ENCODE data around the gene PTPRC. TPM values are rescaled to one million over a fixed set of nuclear protein-coding genes. Genes with fewer than 3 reads are reported as not detected.

Gene PTPRC
- total RNA-seq, 2 experiments from 2014 or later = 177 to 241 TPM

DNA sequence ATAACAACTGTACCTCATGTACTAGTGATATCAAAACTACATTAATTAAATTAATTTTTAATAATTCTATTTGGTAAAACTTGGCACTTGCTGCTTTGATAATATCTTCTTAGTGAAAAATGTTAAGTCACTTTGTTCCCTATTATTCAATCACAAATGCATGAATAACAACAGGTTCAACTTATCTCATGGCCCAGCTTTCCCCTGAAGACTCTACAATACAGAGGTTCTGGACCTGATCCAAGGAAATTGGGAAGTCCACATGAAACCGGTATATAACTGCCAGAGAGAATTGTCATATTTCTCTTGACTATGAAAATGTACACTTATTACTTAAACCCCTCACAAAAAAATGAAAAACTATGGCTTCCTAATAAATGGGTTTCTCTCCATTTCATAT, 33.9 kb upstream of the PTPRC start:
- ChIA-PET POLR2A (interaction anchor here (0.5 to 7.9 kb wide), 7 partner anchors 11 to 146 kb away, joined by 3 to 206 read pairs (median 5); no protein-coding TSS in a partner anchor), CTCF (ENCODE audit: unreplicated experiment) (no interaction called here)
- DNase-seq (ENCODE audit: low spot score) = no peak
- Histone ChIP-seq H3K4me2 (ENCODE audit: low read length) (peak overlapping the region; percentile 40), H3K79me2 (ENCODE audit: insufficient read depth, low read depth, low read length) (no peaks in the 10 kb centered on the region), H3K36me3 (ENCODE audit: insufficient read depth, low read length) (peaks cover 15% of the 10 kb centered on the region), H3K4me3 (ENCODE audit: low read depth, low read length, poor library complexity, severe bottlenecking) (no peak overlapping the region), H2AFZ (ENCODE audit: low read length) (peak overlapping the region; percentile 60; the same call in 1 of the 2 replicates), H3K9me2 (ENCODE audit: insufficient read depth, low read length) (no peaks in the 10 kb centered on the region), H3K27ac (ENCODE audit: low read depth, low read length, poor library complexity, severe bottlenecking) (no peak overlapping the region), H3K4me1 (ENCODE audit: insufficient read depth, low read length, poor library complexity, severe bottlenecking) (peaks cover 45% of the 10 kb centered on the region), H3K9me3 (ENCODE audit: low read length) (peaks cover 18% of the 10 kb centered on the region; the same call in 1 of the 2 replicates), H4K20me1 (ENCODE audit: insufficient read depth, low read length) (no peaks in the 10 kb centered on the region)
- TF ChIP-seq, protein P1, sequence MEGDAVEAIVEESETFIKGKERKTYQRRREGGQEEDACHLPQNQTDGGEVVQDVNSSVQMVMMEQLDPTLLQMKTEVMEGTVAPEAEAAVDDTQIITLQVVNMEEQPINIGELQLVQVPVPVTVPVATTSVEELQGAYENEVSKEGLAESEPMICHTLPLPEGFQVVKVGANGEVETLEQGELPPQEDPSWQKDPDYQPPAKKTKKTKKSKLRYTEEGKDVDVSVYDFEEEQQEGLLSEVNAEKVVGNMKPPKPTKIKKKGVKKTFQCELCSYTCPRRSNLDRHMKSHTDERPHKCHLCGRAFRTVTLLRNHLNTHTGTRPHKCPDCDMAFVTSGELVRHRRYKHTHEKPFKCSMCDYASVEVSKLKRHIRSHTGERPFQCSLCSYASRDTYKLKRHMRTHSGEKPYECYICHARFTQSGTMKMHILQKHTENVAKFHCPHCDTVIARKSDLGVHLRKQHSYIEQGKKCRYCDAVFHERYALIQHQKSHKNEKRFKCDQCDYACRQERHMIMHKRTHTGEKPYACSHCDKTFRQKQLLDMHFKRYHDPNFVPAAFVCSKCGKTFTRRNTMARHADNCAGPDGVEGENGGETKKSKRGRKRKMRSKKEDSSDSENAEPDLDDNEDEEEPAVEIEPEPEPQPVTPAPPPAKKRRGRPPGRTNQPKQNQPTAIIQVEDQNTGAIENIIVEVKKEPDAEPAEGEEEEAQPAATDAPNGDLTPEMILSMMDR (conservative IDR thresholded peaks at IDR 0.05; ENCODE audit: low read length) = no peak
- TF ChIP-seq EZH2phosphoT487 (IDR thresholded peaks at IDR 0.05; ENCODE audit: borderline replicate concordance, low read depth, low read length) = no peak
- BruUV-seq (replicated peaks) = no TSS peak
- intact Hi-C loops (cut with micrococcal nuclease; ENCODE audit: unreplicated experiment) = no loop called here

- no peaks in the 10 kb centered on the region for H3K9me2 ChIP-seq (ENCODE audit: insufficient read depth, low read length)
- peak; percentile 47 for DNase-seq (ENCODE audit: low spot score)
- H2AFZ ChIP-seq (ENCODE audit: low read length) = peak overlapping the region; percentile 60; the same call in 1 of the 2 replicates
- peaks cover 44% of the 10 kb centered on the region for H3K4me1 ChIP-seq (ENCODE audit: insufficient read depth, low read length, poor library complexity, severe bottlenecking)
- peak overlapping the region; percentile 40 for H3K4me2 ChIP-seq (ENCODE audit: low read length)
- intact Hi-C loops (cut with micrococcal nuclease; ENCODE audit: unreplicated experiment) = no loop called here
- H3K4me3 ChIP-seq (ENCODE audit: low read depth, low read length, poor library complexity, severe bottlenecking) = no peak overlapping the region
- H4K20me1 ChIP-seq (ENCODE audit: insufficient read depth, low read length) = no peaks in the 10 kb centered on the region
- no peaks in the 10 kb centered on the region for H3K79me2 ChIP-seq (ENCODE audit: insufficient read depth, low read depth, low read length)
- H3K27ac ChIP-seq (ENCODE audit: low read depth, low read length, poor library complexity, severe bottlenecking) = no peak overlapping the region
- peaks cover 11% of the 10 kb centered on the region for H3K36me3 ChIP-seq (ENCODE audit: insufficient read depth, low read length)
- ChIA-PET POLR2A (interaction anchor here (0.5 to 6.9 kb wide), 16 partner anchors 10 to 845 kb away, joined by 3 to 147 read pairs (median 4); no protein-coding TSS in a partner anchor), CTCF (ENCODE audit: unreplicated experiment) (interaction anchor here (0.6 to 1.7 kb wide), 2 partner anchors 15 to 874 kb away, joined by 3 to 10 read pairs; no protein-coding TSS in a partner anchor)
- peaks cover 14% of the 10 kb centered on the region; the same call in 1 of the 2 replicates for H3K9me3 ChIP-seq (ENCODE audit: low read length)
- TF ChIP-seq, protein P1 (conservative IDR thresholded peaks at IDR 0.05; ENCODE audit: low read length) = peak; percentile 44
- TF ChIP-seq EZH2phosphoT487 (IDR thresholded peaks at IDR 0.05; ENCODE audit: borderline replicate concordance, low read depth, low read length) = no peak
- no TSS peak for BruUV-seq (replicated peaks)
Observed at GRCh38 chr1:198605406-198605805, 33.4 kb upstream of the PTPRC start.

GRCh38 chr1:198606020-198606438, 32.8 kb upstream of the PTPRC start:
- peaks cover 5% of the 10 kb centered on the region; the same call in 1 of the 2 replicates for H3K36me3 ChIP-seq (ENCODE audit: insufficient read depth, low read length)
- TF ChIP-seq EZH2phosphoT487 (IDR thresholded peaks at IDR 0.05; ENCODE audit: borderline replicate concordance, low read depth, low read length) = no peak
- TF ChIP-seq, protein P1 (conservative IDR thresholded peaks at IDR 0.05; ENCODE audit: low read length) = no peak
- no peak overlapping the region for H3K27ac ChIP-seq (ENCODE audit: low read depth, low read length, poor library complexity, severe bottlenecking)
- POLR2A ChIA-PET = interaction anchor here (0.6 to 6.9 kb wide), 20 partner anchors 10 to 845 kb away, joined by 3 to 147 read pairs (median 4); no protein-coding TSS in a partner anchor
- peaks cover 48% of the 10 kb centered on the region for H3K4me1 ChIP-seq (ENCODE audit: insufficient read depth, low read length, poor library complexity, severe bottlenecking)
- peaks cover 8% of the 10 kb centered on the region; the same call in 1 of the 2 replicates for H3K9me3 ChIP-seq (ENCODE audit: low read length)
- CTCF ChIA-PET (ENCODE audit: unreplicated experiment) = interaction anchor here (0.6 to 1.7 kb wide), 2 partner anchors 14 to 874 kb away, joined by 3 to 10 read pairs; no protein-coding TSS in a partner anchor
- H3K4me2 ChIP-seq (ENCODE audit: low read length) = peak overlapping the region; percentile 40; the same call in 1 of the 2 replicates
- H4K20me1 ChIP-seq (ENCODE audit: insufficient read depth, low read length) = no peaks in the 10 kb centered on the region
- H3K4me3 ChIP-seq (ENCODE audit: low read depth, low read length, poor library complexity, severe bottlenecking) = no peak overlapping the region
- no peak for DNase-seq (ENCODE audit: low spot score)
- intact Hi-C loops (cut with micrococcal nuclease; ENCODE audit: unreplicated experiment) = no loop called here
- H3K79me2 ChIP-seq (ENCODE audit: insufficient read depth, low read depth, low read length) = no peaks in the 10 kb centered on the region
- no TSS peak for BruUV-seq (replicated peaks)
- H3K9me2 ChIP-seq (ENCODE audit: insufficient read depth, low read length) = no peaks in the 10 kb centered on the region
- peak overlapping the region; percentile 60; the same call in 1 of the 2 replicates for H2AFZ ChIP-seq (ENCODE audit: low read length)

Measured in OCI-LY7 (cell line).